SW480 (cell line): ENCODE data around the gene GRP.
"Not testable (repeated sequence)": the region's sequence is repeated elsewhere in the genome, so short reads cannot be mapped to it uniquely, and the experiment has no call there.

Source experiments
- DNase-seq: peaks from one replicate; pipeline ENCODE4 v3.0.0-alpha.2; 2016; ENCODE audit warnings: low spot score

GRP gene

GRCh38 chr18:59229191-59229590 lies 9.2 kb downstream of the GRP start:
- no peak for DNase-seq

GRCh38 chr18:59229701-59230443 lies 9.9 kb downstream of the GRP start:
- DNase-seq, result no peak

- no peak for DNase-seq
Measured at GRCh38 chr18:59231114-59231513, 11.2 kb downstream of the GRP start.

GRCh38 chr18:59231877-59232276 lies 11.9 kb downstream of the GRP start:
- DNase-seq, result no peak

- no peak for DNase-seq
Measured at GRCh38 chr18:59232309-59233016, 12.5 kb downstream of the GRP start.

- DNase-seq, result no peak
Measured at GRCh38 chr18:59233017-59233410, 13.1 kb downstream of the GRP start.

- DNase-seq, result no peak
Measured at GRCh38 chr18:59238385-59238784, 18.4 kb downstream of the GRP start.

GRCh38 chr18:59239642-59240041 lies 19.7 kb downstream of the GRP start:
- DNase-seq, result no peak

- no peak for DNase-seq
Measured at GRCh38 chr18:59242906-59243305, 22.9 kb downstream of the GRP start.

- no peak for DNase-seq
Measured at GRCh38 chr18:59246796-59247195, 26.8 kb downstream of the GRP start.

- DNase-seq, result peak; percentile 45
Measured at GRCh38 chr18:59249199-59249774, 29.3 kb downstream of the GRP start.

- DNase-seq, result not testable (repeated sequence)
Measured at GRCh38 chr18:59255491-59255890, 35.5 kb downstream of the GRP start.

GRCh38 chr18:59261842-59262241 lies 41.9 kb downstream of the GRP start:
- DNase-seq, result not testable (repeated sequence)

GRCh38 chr18:59262243-59262642 lies 42.3 kb downstream of the GRP start:
- not testable (repeated sequence) for DNase-seq

GRCh38 chr18:59263661-59264060 lies 43.7 kb downstream of the GRP start:
- DNase-seq, result peak; percentile 2

- no peak for DNase-seq
Measured at GRCh38 chr18:59264121-59264571, 44.2 kb downstream of the GRP start.

GRCh38 chr18:59264651-59265245 lies 44.8 kb downstream of the GRP start:
- DNase-seq, result no peak

- DNase-seq, result no peak
Measured at GRCh38 chr18:59265246-59265973, 45.5 kb downstream of the GRP start.

- DNase-seq, result no peak
Measured at GRCh38 chr18:59265974-59266369, 46.0 kb downstream of the GRP start.

- DNase-seq, result no peak
Measured at GRCh38 chr18:59266459-59266858, 46.5 kb downstream of the GRP start.

- DNase-seq, result no peak
Measured at GRCh38 chr18:59266886-59267502, 47.0 kb downstream of the GRP start.
